HG03571 (cell line): Measurements from ENCODE around the gene SEC11A.
A peak's percentile ranks its signal among the peaks of the same experiment; 100 is the strongest.
"Not testable (repeated sequence)": the region's sequence is repeated elsewhere in the genome, so short reads cannot be mapped to it uniquely, and the experiment has no call there.

Experiments
- ATAC-seq: cut with Tn5 transposase; IDR thresholded peaks from one replicate; pipeline ENCODE4 v1.9.1; 2021; ENCODE audit not compliant: unreplicated experiment

Gene SEC11A

DNA sequence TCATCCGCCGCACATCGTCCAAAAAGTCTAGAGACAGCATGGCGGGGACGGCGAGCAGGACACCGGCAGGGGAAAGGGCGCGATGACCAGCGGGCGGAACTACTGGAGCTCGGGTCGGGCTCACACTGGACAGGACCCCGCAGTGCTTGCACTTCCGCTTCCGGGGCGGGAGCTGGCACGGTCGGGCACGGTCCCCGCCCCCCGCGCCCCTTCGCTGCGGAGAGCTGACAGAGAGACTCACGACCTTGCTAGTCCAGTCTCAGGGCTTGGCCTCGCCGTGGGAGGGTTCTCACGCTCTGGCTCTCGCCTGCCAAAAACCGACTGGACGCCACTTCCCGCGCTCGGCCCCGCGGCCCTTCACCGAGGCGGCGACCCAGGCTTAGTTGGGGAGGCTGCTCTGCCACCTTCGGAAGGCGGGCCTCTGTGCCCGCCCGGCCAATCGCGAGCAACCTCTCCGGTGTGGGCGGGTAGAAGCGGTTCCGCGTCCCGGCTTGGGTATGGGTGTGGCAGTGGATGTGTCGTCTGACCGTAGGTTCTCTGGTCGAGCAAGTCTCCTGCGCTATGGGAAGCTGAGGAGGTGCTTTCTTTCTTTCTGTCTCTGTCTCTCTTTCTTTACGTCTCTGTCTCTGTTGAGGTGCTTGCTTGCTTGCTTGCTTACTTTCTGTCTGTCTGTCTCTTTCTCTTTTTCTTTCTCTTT is at the start of gene SEC11A:
Gene SEC11A, minus strand, starts transcription at position 104 of the 697 bp plus-strand sequence. Its CDS starts 64 bp downstream, at position 40.
- peak; percentile 94 for ATAC-seq

DNA sequence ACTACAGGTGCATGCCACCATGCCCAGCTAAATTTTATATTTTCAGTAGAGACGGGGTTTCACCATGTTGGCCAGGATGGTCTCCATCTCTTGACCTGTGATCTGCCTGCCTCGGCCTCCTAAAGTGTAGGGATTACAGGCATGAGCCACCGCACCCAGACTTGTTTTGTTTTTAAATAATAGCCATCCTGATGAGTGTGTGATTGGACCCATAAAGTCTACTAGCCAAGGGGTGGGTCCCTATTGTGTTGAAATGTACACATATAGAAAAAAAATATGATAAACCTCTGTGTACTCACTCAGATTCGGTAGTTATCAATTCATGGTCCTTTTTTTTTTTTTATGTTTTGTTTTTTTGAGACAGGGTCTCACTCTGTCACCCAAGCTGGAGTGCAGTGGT is 49.7 kb upstream of the SEC11A start:
- no peak for ATAC-seq

DNA sequence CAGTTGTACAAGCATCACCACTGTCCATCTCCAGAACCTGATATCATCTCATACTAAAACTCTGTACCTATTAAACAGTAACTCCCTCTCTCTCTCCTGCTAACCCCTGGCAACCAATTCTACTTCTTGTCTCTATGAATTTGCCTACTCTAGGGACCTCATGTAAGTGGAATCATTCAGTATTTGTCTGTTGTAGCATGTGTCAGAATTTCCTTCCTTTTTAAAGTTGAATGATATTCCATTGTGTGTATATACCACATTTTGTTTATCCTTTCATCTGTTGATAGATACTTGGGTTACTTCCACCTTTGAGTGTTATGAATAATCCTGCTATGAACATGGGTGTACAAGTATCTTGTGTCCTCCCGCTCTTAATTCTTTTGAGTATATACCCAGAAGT is 49.0 kb upstream of the SEC11A start:
- ATAC-seq: no peak

DNA sequence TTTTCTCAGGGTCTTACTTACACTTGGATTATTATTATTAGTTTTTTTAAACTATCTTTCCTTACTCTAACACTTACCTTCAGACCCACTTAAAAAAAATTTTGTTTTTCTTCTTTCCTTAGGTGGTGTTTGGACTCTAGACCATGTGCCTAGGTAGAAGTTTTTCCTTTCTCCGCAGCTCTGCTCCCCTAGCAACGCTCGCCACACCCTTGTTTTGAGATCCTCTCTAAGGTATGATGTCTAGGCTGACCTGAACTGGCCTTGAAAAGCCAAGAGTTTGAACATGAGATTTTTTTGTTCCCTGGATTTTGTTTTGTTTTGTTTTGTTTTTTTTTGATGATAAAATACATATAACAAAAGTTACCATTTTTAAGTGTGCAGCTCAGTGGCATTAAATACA is 48.6 kb upstream of the SEC11A start:
- ATAC-seq: no peak

DNA sequence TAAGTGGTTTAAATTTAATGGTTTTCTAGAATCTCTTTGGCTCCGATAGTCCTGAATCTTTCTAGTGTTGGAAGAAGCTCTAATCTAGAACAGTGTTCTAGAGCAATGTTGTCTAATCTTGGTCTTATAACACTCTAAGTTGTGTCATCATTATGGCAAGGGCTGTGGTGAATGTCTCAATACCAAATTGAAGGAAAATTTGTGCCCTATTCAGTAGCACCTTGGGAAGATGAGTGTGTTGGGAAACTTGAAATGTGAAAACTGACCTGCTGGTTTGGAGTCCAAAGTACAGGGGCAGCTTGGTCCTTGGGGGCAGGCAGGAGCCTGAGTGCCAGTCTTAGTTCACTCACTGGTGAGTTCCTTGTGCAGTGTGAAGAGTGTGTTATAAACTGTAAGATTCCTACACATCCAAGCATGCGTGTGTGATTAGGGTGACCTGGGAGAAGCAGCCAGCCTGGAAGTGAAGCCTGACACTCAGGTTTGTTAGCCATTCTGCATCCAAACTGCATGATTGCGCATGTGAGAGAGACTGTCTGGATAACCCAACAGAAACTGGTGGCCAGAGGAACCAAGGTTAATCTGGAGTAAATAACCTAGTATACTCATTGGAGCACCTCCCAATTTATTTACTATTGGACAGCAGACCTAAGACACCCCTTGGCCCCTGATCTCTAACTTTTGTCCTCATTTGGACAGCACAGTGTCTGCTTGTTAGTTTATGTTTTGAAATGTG is 47.1 kb upstream of the SEC11A start:
- no peak for ATAC-seq

DNA sequence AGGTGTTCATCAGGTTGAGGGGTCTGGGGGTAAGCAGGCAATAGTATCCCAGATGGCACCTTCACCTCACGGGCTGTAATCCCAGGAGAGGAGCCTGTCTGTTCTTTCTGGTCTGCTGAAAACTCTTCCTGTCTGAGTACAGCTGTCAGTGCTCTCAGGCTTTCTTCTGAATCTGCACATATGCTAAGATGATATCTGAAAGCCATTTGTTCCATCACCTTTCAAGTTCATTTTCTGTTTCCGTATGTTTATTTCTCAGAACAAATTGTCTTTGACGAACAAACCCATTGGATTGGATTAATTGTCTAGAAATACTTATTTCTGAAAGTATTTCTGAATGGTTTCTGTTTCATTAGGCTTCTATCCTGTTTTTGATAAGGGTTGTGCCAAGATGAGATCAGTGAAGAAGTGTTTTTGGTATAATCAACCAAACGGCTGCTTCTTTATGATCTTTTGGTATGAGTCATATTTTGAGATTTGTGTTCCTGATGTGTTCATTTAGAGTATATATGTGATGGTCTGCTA is 45.7 kb upstream of the SEC11A start:
- peak; percentile 48 for ATAC-seq

DNA sequence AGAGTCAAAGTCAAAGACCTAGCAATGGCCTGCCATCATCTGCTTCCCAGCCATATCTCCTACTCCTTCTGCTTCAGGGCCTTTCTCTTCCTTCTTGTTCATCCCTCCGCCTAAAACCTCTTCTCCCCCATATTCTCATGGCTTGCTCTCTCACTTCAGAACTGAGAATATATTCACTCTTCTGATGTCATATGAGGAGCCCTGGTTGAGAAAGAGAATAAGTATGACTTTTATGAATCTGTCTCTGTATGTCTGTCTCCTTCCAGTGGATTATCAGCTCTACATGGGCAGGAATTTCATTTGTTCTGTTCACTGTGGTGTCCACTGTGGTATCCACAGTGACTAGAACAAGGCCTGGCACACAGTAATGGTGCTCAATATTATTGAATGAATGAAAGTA is 44.3 kb upstream of the SEC11A start:
- no peak for ATAC-seq

DNA sequence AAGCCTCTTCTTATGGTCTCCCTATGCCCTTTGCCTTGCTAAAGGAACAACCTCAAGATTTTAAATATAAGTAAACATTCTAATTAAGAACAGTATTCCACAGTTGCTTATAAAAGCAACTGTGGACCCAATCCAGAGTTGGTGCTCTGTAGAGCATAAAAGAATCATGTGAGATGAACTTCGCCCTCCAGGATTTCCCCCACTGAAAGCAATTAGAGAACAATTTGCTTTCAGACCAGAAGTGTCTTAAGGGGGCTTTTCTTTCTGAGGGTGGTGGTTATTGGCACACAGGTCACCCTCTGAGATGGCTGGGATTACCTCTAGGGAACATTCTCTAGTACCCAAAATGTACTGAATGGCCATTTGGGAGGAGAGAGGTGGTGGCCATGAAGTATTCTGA is 43.1 kb upstream of the SEC11A start:
- ATAC-seq: no peak

DNA sequence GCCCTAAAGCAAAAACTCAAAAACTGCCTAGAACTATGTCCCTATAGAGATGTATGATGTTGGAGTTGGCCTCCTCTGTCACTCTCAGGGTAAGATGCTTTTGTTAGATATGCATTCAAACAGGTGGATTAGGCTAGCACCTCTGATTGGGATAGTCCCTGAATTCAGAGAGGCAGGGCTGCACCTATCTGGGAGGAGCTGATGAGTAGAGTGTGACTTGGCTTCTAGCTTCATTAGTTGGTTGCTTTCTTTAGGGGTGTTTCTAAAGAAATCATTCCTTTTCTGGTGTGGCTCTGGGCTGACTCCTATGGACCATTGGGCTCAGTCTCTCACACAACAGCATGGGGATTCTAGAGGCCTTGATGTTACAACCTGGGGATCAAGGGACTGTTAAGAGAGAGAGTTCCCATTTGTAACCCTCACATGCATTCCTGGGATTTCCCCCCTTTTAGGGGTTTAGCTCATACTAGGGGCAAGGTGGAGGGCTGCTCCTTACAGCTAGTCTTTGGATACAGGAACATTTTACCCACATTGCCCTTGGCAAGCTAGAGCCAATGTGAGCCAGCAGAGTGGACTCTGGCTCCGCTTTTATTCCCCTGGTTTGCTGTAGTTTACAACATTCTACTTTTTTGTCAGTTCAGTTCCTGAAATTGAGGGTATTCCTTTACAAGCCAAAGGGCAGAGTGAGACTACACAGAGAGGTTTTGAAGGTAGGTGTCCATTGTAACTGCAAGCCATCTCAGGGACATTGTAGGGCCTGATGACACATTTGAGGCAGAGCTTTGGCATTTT is 40.0 kb upstream of the SEC11A start:
- no peak for ATAC-seq

DNA sequence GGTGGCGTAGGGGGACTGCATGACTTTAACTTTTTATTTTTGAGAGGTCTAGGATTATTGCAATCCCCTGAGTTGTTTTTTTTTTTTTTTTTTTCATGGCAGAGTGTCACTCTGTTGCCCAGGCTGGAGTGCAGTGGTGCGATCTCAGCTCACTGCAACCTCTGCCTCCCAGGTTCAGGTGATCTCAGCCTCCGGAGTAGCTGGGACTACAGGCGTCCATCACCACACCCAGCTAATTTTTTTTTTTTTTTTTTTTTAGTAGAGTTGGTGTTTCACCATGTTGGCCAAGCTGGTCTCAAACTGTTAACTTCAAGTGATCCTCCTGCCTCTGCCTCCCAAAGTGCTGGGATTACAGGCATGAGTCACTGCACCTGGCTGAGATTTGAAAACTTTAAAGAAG is 39.0 kb upstream of the SEC11A start:
- not testable (repeated sequence) for ATAC-seq

DNA sequence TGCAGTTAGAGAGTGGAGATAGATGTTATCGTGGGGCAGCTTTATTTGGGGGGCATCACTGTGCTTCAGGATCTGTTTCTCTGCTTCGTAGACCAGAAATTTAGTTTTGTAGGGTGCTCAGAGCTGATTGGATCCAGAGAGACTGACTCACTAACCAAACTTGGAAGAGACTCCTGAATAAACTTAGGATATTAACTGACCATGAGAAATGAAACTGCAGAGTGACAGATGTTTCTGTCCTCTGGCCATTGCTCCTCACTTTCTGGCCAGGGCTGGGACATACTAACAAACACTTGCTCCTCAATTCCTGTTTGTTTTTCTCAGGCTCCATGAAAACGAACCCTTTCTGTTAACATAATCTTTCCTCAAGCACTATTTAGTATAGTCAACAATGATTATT is 36.8 kb upstream of the SEC11A start:
- no peak for ATAC-seq

DNA sequence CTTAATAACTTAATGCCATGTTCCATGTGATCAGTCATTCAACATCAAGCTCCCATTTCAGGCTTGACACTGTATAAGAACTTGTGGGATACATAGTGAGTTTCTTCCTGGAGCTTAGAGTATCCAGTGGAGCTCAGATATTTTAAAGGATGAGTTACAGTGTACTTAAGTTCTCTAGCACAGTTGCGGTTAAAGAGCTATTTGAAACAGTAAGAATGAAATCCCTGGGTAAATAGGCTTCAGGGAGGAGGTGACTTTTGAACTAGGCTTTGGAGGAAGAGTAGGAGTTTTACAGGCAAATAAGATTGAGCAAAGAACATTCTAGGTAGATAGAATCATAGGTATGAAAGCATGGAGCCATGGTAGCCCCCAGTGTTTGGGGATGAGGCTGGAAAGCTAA is 36.3 kb upstream of the SEC11A start:
- no peak for ATAC-seq

DNA sequence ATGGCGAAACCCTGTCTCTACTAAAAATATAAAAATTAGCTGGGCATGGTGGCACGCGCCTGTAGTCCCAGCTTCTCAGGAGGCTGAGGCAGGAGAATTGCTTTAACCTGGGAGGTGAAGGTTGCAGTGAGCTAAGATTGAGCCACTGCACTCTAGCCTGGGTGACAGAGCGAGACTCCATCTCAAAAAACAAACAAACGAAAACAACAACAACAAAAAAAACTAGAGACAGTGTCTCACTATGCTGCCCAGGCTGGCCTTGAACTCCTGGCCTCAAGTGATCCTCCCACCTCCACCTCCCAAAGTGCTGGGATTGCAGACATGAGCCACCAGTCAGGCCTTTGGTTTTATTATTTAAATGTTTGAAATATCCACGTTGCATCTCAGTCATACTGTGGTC is 35.8 kb upstream of the SEC11A start:
- ATAC-seq: not testable (repeated sequence)

DNA sequence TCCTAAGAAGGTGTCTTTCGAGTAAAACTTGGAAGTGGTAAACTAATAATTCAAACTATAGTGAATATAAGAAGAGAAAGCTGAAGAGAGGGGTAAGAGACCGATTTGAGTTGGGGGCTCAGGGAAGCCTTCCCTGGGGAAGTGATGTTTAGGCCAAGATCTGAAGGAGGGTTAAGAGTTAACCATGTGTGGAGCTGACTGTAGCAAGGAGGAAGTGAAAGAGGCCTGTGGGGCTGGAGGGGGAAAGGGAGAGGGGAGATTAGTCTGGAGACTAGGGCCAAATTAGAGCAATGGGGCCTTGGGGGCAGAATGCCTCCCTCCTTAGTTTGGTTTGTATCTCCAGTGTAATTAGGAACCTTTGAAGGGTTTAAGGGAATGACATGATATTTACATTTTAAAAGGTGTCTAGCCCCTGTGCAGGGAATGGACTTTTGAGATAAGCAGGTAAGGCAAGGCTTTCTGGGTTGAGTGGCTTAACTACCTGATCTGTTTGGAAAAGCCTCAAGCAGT is 34.7 kb upstream of the SEC11A start:
- ATAC-seq: peak; percentile 29

DNA sequence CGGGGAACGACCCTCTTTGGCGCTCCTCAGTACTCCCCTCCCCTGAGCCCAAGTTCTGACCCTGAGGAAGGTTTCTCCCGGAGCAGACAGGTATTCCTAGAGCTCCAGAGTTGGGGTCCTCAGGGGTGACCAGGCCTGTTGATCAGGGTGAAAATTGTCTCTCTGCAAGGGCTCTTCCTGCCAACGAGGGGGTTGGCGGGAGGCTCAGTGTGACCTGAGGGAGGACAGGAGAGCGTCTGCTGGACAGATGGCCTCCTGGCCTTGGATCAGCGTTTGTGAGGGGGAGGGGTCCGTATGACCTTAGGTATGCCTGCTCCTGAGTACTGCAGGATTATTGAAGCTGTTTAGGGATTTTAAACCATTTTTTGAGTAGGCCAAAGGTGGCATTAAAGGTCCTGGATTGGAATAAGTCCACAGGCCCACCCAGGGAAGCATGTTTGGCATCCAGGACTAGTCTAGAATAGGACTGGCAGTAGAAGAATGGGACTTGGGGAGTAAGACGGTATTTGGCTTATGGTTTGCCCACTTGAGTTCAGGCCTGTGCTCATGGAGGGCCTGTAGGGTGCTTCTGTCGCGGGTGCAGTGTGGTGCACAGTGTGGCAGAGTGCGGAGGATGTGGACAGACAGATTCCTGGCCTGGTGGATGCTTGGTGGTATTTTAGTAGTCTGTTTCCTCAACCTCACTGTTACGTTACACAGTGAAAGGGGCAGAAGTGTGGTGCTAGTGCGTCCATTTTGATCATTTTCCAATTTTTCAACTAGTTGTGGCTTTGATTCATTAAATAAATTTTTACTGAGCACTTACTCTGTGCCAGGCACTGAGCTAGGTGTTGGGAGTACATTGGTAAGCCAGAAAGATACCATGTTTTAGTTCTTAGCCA is 33.4 kb upstream of the SEC11A start:
- peak; percentile 11 for ATAC-seq

DNA sequence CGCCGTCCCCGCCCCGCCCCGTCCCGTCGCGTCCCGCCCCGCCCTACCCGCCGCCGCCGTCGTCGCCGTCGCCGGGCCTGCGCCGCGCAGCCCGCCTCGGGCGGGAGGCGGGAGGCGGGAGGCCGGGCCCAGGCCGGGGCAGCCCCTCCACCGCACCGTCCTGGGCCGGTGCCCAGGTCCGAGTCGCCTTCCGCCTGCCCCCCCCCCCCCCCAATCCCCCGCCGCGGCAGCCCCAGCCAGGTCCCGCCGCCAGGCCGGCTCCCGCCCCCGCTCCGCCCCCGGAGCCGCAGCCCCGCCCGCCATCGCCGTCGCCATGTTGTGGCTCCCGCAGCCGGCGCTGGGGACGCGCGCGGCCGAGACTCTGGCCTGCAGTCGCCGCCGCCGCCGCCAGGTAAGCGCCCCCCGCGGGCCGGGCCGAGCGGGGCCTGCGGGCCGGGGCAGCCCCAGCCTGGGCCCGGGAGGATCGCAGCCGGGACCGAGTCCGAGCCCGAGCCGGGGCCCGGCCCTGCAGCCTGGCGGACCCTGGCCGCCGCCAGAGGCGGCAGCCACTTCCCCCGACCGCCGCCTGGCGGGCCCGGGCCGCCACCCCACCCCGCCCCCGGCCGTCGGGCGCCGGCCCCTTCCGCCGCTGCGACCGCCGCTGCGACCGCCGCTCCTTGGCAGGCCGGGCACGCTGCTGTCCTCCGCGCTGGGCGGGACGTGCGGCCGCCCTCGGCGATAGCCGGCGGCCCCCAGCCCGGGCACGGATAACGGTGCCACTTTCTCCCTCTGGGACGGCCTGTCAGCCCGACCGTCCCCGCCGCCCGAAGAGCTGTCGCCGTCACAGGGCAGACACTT is 32.6 kb upstream of the SEC11A start, which contains the start of gene ZNF592:
Gene ZNF592, plus strand, starts transcription at position 319 of the 837 bp plus-strand sequence. CDS start 34,084 bp downstream, outside the sequence.
- peak; percentile 48 for ATAC-seq

DNA sequence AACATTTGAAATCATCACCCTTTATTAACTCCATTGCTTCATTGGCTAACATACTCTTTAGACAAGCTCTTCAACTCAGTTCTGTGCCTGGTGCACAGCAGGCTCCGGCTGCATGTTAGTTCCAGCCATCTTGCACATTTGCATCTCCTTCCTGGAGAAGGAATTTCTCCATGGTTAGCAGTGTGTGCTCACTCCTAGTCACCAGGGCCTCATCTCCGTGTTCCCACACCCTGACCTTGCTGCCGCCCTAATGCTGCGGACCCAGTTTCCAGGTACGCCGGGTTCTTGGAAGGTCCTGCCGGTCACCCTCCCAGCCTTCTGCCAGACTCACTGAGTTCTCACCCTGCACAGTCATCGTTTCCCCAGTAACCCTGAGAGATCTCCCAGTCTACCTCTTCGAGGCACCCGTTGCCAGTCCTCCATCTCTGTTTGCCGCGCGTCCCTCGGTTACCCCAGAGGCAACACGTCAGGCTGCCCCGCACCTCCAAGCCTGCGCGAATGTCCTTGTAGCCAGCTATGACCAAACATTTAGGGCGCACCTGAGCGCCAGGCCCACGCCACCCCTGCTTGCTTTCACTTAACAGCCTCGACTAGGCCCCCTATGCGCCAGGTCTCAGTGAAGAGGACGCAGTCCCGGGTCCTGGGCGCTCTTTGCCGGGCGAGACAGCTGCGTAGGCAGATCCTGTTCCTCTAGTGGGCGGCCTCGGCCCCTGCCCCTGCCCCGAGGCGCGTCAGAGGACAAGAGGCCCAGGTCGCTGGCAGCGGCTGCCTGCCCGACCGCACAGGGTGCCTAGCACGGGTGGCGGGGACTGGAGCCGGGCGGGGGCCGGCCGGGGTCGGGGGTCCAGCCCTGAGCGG is 31.7 kb upstream of the SEC11A start:
- peak; percentile 42 for ATAC-seq

DNA sequence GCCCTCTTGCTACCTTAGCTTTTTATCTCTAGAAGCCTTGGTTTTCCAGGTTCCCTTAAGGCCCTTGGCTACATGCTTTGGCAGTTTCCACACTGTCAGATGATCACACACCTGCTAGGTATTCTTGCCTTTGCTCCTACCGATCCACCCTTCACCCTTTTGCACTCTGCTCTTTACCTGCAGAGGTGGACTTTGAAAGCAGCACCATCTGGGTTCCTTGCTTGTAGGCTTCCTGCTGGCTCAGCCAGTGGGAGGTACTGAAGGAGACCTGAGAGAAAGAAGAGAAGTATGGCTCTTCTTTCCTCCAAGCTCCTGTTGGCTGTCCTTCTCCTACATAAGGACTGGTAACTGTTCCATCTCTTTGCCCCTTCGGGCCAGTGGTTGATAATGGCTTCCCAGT is 25.2 kb upstream of the SEC11A start:
- ATAC-seq: no peak
